MM.1S (cell line): ENCODE data around the gene HIVEP2.
A peak's percentile ranks its signal among the peaks of the same experiment; 100 is the strongest.

Experiments
- DNase-seq: peaks from one replicate; pipeline ENCODE4 v3.0.0-alpha.2; 2015
- H2AFZ ChIP-seq: fragments of 300-600 bp; sonication (generic); 2 replicates; pipeline ENCODE4 v1.6.0; 2016; ENCODE audit warnings: antibody characterized with exemption, low read length
- H3F3A ChIP-seq: fragments of 300-600 bp; sonication (generic); 2 replicates; pipeline ENCODE4 v1.6.1; 2016; ENCODE audit warnings: mild to moderate bottlenecking, antibody characterized with exemption, low read length, moderate library complexity, mixed read lengths; ENCODE audit not compliant: insufficient read depth
- H3K27ac ChIP-seq: fragments of 300-600 bp; sonication (generic); 2 replicates; pipeline ENCODE4 v1.5.1; 2016; ENCODE audit warnings: mild to moderate bottlenecking, low read length
- H3K27me3 ChIP-seq: fragments of 300-600 bp; sonication (generic); replicated peaks from 2 replicates; pipeline ENCODE4 v1.6.0; 2016; ENCODE audit warnings: low read length; ENCODE audit not compliant: insufficient read depth
- H3K36me3 ChIP-seq: fragments of 300-600 bp; sonication (generic); replicated peaks from 2 replicates; pipeline ENCODE4 v1.6.1; 2016; ENCODE audit warnings: mild to moderate bottlenecking, low read length, mixed read lengths; ENCODE audit not compliant: insufficient read depth
- H3K4me1 ChIP-seq: fragments of 300-600 bp; sonication (generic); 2 replicates; pipeline ENCODE4 v1.6.1; 2016; ENCODE audit warnings: low read length, mixed read lengths
- H3K4me2 ChIP-seq: fragments of 300-600 bp; sonication (generic); 2 replicates; pipeline ENCODE4 v1.6.0; 2016; ENCODE audit warnings: low read depth, low read length
- H3K4me3 ChIP-seq: fragments of 300-600 bp; sonication (generic); 2 replicates; pipeline ENCODE4 v1.5.1; 2016; ENCODE audit warnings: low read length, mixed read lengths
- H3K79me2 ChIP-seq: fragments of 300-600 bp; sonication (generic); 2 replicates; pipeline ENCODE4 v1.6.1; 2016; ENCODE audit warnings: mixed run types, low read length, mixed read lengths
- H3K9ac ChIP-seq: fragments of 300-600 bp; sonication (generic); 2 replicates; pipeline ENCODE4 v1.6.1; 2016; ENCODE audit warnings: low read length, mixed read lengths
- H3K9me2 ChIP-seq: fragments of 300-600 bp; sonication (generic); replicated peaks from 2 replicates; pipeline ENCODE4 v1.6.1; 2016; ENCODE audit warnings: mild to moderate bottlenecking, low read length, mixed read lengths; ENCODE audit not compliant: insufficient read depth
- H3K9me3 ChIP-seq: fragments of 300-600 bp; sonication (generic); replicated peaks from 2 replicates; pipeline ENCODE4 v1.6.1; 2016; ENCODE audit warnings: mild to moderate bottlenecking, low read length, mixed read lengths; ENCODE audit not compliant: insufficient read depth
- H4K20me1 ChIP-seq: fragments of 300-600 bp; sonication (generic); 2 replicates; pipeline ENCODE4 v1.6.1; 2016; ENCODE audit warnings: mild to moderate bottlenecking, low read length, moderate library complexity, mixed read lengths; ENCODE audit not compliant: insufficient read depth
- EZH2 ChIP-seq: fragments of 300-600 bp; sonication (generic); optimal IDR thresholded peaks from 2 replicates; pipeline ENCODE3; 2017; ENCODE audit warnings: low read depth, mild to moderate bottlenecking, antibody characterized with exemption, low read length, mixed read lengths
- EZH2phosphoT487 ChIP-seq: fragments of 300-600 bp; sonication (generic); IDR thresholded peaks from 2 replicates; pipeline ENCODE4 v1.6.1; 2018; ENCODE audit warnings: antibody characterized with exemption, low read length
- TF ChIP-seq, protein P1 (sequence below): fragments of 300-600 bp; sonication (generic); IDR thresholded peaks from 2 replicates; pipeline ENCODE4 v1.5.1; 2016; ENCODE audit warnings: antibody characterized with exemption, low read length, mixed read lengths

Gene HIVEP2

DNA sequence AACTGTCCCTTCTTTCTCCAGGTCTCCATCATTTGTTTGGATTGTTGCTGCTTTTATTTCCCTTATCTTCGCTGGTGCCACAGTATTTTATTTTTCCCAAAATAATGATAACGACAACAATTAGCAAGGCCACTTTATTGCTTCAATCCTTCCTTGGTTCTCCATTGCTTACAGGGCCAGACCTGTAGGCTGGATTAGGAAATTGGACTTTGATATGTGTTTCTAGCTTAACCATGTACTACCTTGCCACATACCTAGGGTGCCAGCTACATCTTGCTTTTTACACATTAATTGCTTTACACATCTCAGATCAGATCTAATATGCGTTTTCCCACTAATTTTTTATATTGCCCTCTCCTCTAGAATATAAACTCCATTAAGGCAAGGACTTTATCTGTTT, 195.4 kb downstream of the HIVEP2 start:
- no peak for TF ChIP-seq EZH2phosphoT487
- TF ChIP-seq, protein P1, sequence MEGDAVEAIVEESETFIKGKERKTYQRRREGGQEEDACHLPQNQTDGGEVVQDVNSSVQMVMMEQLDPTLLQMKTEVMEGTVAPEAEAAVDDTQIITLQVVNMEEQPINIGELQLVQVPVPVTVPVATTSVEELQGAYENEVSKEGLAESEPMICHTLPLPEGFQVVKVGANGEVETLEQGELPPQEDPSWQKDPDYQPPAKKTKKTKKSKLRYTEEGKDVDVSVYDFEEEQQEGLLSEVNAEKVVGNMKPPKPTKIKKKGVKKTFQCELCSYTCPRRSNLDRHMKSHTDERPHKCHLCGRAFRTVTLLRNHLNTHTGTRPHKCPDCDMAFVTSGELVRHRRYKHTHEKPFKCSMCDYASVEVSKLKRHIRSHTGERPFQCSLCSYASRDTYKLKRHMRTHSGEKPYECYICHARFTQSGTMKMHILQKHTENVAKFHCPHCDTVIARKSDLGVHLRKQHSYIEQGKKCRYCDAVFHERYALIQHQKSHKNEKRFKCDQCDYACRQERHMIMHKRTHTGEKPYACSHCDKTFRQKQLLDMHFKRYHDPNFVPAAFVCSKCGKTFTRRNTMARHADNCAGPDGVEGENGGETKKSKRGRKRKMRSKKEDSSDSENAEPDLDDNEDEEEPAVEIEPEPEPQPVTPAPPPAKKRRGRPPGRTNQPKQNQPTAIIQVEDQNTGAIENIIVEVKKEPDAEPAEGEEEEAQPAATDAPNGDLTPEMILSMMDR: no peak
- TF ChIP-seq EZH2: no peak
- Histone ChIP-seq H3K4me3 (no peak overlapping the region), H3K36me3 (no peaks in the 10 kb centered on the region), H3K9me3 (no peaks in the 10 kb centered on the region), H2AFZ (no peak overlapping the region), H3K4me2 (no peak overlapping the region), H3K79me2 (no peaks in the 10 kb centered on the region), H3K27ac (no peak overlapping the region), H3K4me1 (no peaks in the 10 kb centered on the region), H3K9me2 (no peaks in the 10 kb centered on the region), H4K20me1 (no peaks in the 10 kb centered on the region), H3K9ac (no peak overlapping the region), H3F3A (no peaks in the 10 kb centered on the region), H3K27me3 (no peaks in the 10 kb centered on the region)
- no peak for DNase-seq

DNA sequence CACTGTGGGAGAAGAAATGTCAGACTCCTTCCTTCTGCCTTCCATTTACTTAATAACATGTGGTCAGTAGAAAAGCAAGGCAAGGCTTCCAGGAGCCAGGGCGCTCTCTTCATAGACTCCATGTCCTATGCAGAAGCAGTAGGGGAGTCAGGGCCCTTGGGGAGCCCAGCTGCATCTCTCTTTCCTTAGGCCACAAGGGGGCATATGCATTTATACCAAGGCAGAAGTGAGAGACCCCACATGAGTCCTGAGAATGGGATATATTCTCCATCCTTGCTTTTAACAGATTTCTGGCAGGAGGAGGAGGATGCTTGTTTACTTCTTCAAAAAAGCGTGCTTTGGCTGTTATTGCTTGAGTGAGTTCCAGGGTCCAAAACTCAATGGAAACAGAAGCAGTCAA, 198.5 kb downstream of the HIVEP2 start:
- no peak overlapping the region for H3K9ac ChIP-seq
- H3K4me3 ChIP-seq: no peak overlapping the region
- no peak overlapping the region for H3K4me2 ChIP-seq
- no peak overlapping the region for H2AFZ ChIP-seq
- no peak overlapping the region for H3K27ac ChIP-seq
- no peaks in the 10 kb centered on the region for H3K9me2 ChIP-seq
- H3K36me3 ChIP-seq: no peaks in the 10 kb centered on the region
- no peaks in the 10 kb centered on the region for H3K9me3 ChIP-seq
- no peak for DNase-seq
- H4K20me1 ChIP-seq: no peaks in the 10 kb centered on the region
- H3F3A ChIP-seq: no peaks in the 10 kb centered on the region
- H3K27me3 ChIP-seq: no peaks in the 10 kb centered on the region
- no peaks in the 10 kb centered on the region for H3K79me2 ChIP-seq
- H3K4me1 ChIP-seq: no peaks in the 10 kb centered on the region
- TF ChIP-seq, protein P1: peak; percentile 33
- no peak for TF ChIP-seq EZH2

DNA sequence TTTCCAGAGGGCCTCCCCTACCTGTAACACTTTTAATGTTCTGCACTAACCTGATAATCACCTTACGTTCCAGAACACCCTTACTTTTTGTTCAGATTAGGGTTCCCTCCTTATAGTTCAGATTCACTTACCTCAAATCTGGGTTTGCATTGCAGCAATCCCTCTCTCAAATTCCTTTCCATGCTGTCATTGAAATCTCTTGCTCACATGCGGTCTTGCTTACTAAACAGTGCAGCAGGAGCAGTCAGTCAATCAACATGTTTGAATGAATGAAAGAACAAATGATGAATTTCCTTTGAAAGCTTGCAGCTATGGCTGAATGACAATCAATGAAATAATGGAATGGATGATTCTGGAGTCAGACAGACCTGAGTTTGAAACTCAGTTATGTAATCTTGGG, 200.1 kb downstream of the HIVEP2 start:
- Histone ChIP-seq H2AFZ (no peak overlapping the region), H3F3A (no peaks in the 10 kb centered on the region), H3K27ac (no peak overlapping the region), H3K9ac (no peak overlapping the region), H3K36me3 (no peaks in the 10 kb centered on the region), H3K4me3 (no peak overlapping the region), H3K4me2 (no peak overlapping the region), H3K9me2 (no peaks in the 10 kb centered on the region), H3K9me3 (no peaks in the 10 kb centered on the region), H4K20me1 (no peaks in the 10 kb centered on the region), H3K4me1 (no peaks in the 10 kb centered on the region), H3K79me2 (no peaks in the 10 kb centered on the region), H3K27me3 (no peaks in the 10 kb centered on the region)
- TF ChIP-seq EZH2 (no peak), EZH2phosphoT487 (no peak)
- TF ChIP-seq, protein P1: no peak
- DNase-seq: no peak
